Tibial nerve (tissue), 4 donors: Measurements from ENCODE around the gene BTBD8. TPM values are rescaled to one million over a fixed set of nuclear protein-coding genes. Genes with fewer than 3 reads are reported as not detected.
"Not testable (repeated sequence)": the region's sequence is repeated elsewhere in the genome, so short reads cannot be mapped to it uniquely, and the experiment has no call there.

Source experiments
- DNase-seq, 2 donors: peaks; one replicate each; pipeline ENCODE4 v3.0.0-alpha.2; 2019; ENCODE audit warnings: low spot score in 2 of 2
- H3K27ac ChIP-seq, 4 donors: fragments of 200-600 bp; sonication (generic) in 3 of 4; one replicate each; pipeline ENCODE4 v1.5.1; 2017 to 2019; ENCODE audit warnings: mild to moderate bottlenecking in 1 of 4
- H3K27me3 ChIP-seq, 2 donors: fragments of 200-600 bp; sonication (generic) in 1 of 2; one replicate each; pipeline versions ENCODE4 v1.5.1 to v1.6.0; 2017 to 2019
- H3K36me3 ChIP-seq, 3 donors: fragments of 200-600 bp; sonication (generic); one replicate each; pipeline ENCODE4 v1.5.1; 2018 to 2019
- H3K4me1 ChIP-seq, 4 donors: fragments of 200-600 bp; sonication (generic) in 3 of 4; one replicate each; pipeline ENCODE4 v1.5.1; 2017 to 2019
- H3K4me3 ChIP-seq, 4 donors: fragments of 200-600 bp; sonication (generic) in 3 of 4; one replicate each; pipeline ENCODE4 v1.5.1; 2017 to 2019; ENCODE audit warnings: mild to moderate bottlenecking in 1 of 4, moderate library complexity in 1 of 4
- H3K9me3 ChIP-seq, 4 donors: fragments of 200-600 bp; sonication (generic) in 3 of 4; one replicate each; pipeline ENCODE4 v1.5.1; 2017 to 2019
- CTCF ChIP-seq, 5 experiments: fragments of 200-600 bp in 3 of 5; fragments of 450-650 bp in 2 of 5; sonication (generic) in 3 of 5; IDR thresholded peaks; one replicate each; pipeline ENCODE4 v1.5.1; 2016 to 2019; ENCODE audit warnings: antibody characterized with exemption in 5 of 5, mild to moderate bottlenecking in 3 of 5, moderate library complexity in 2 of 5
- EP300 ChIP-seq, 2 donors: sonication (generic); formaldehyde crosslinking; IDR thresholded peaks; one replicate each; pipeline ENCODE4 v1.6.1; 2017; ENCODE audit warnings: antibody characterized with exemption in 2 of 2, mild to moderate bottlenecking in 1 of 2
- POLR2A ChIP-seq, 2 donors: fragments of 450-650 bp; IDR thresholded peaks; one replicate each; pipeline ENCODE4 v1.6.1; 2017; ENCODE audit warnings: antibody characterized with exemption in 2 of 2, mild to moderate bottlenecking in 2 of 2, moderate library complexity in 2 of 2
- WGBS, 2 donors: methylation state at CpG; one replicate each; pipeline ENCODE4 v1.1.5; 2018; 5-methylcytosine and 5-hydroxymethylcytosine counted together
- total RNA-seq, 4 donors: library from RNA; depleted of rRNA; stranded (reverse); fragments of >200 nt; gene quantifications; one replicate each; pipeline ENCODE4 v1.1.0, GENCODE V29; 2016

BTBD8 gene
- total RNA-seq, 4 donors from 2014 or later, result 7.8 to 19.0 (median 14.4) TPM

- Histone ChIP-seq H3K36me3 (no peaks in the 10 kb centered on the region), H3K4me3 (no peak overlapping the region), H3K9me3 (no peaks in the 10 kb centered on the region), H3K27ac (no peak overlapping the region), H3K4me1 (no peaks in the 10 kb centered on the region), H3K27me3 (no peaks in the 10 kb centered on the region)
- no peak for DNase-seq
- no peak for TF ChIP-seq CTCF (IDR thresholded peaks at IDR 0.05)
- TF ChIP-seq EP300 (IDR thresholded peaks at IDR 0.05), result no peak
- TF ChIP-seq POLR2A (IDR thresholded peaks at IDR 0.05), result no peak
- WGBS, 2 donors, result 88 to 93% methylated on average over 8 of the region's 8 CpGs
Measured at GRCh38 chr1:92066321-92066720, 13.8 kb upstream of the BTBD8 start.

GRCh38 chr1:92070892-92071291 is 9.3 kb upstream of the BTBD8 start:
- 81 to 90% methylated on average over 2 of the region's 2 CpGs for WGBS, 2 donors
- H3K27ac ChIP-seq, result no peak overlapping the region
- no peaks in the 10 kb centered on the region for H3K4me1 ChIP-seq
- H3K4me3 ChIP-seq, result no peak overlapping the region
- H3K27me3 ChIP-seq, result no peaks in the 10 kb centered on the region
- DNase-seq, result no peak
- no peaks in the 10 kb centered on the region for H3K36me3 ChIP-seq
- H3K9me3 ChIP-seq, result no peaks in the 10 kb centered on the region
- TF ChIP-seq CTCF (IDR thresholded peaks at IDR 0.05) (no peak), POLR2A (IDR thresholded peaks at IDR 0.05) (no peak), EP300 (IDR thresholded peaks at IDR 0.05) (no peak)

- not testable (repeated sequence) for H3K4me3 ChIP-seq, DNase-seq, H3K36me3 ChIP-seq, H3K4me1 ChIP-seq, H3K27ac ChIP-seq, H3K9me3 ChIP-seq, H3K27me3 ChIP-seq
Measured at GRCh38 chr1:92074446-92074845, 5.7 kb upstream of the BTBD8 start.

GRCh38 chr1:92075311-92075710 is 4.8 kb upstream of the BTBD8 start, which contains the start of gene SETSIP:
Gene SETSIP, minus strand, starts transcription at chr1:92075411. Its CDS starts 0 bp downstream, at chr1:92075411.
- H3K27ac ChIP-seq, result no peak within 1 kb of the TSS
- DNase-seq, result no peak
- TF ChIP-seq POLR2A (IDR thresholded peaks at IDR 0.05), result no peak
- no peak for TF ChIP-seq EP300 (IDR thresholded peaks at IDR 0.05)
- TF ChIP-seq CTCF (IDR thresholded peaks at IDR 0.05), result no peak
- H3K36me3 ChIP-seq, result no peaks in the 10 kb centered on the region
- peaks cover 0 to 5% (median 0%) of the 10 kb centered on the region in 4 donors for H3K4me1 ChIP-seq
- no peak within 1 kb of the TSS for H3K4me3 ChIP-seq
- 68 to 80% methylated on average over 3 of the region's 3 CpGs for WGBS, 2 donors
- no peaks in the 10 kb centered on the region for H3K9me3 ChIP-seq
- no peaks in the 10 kb centered on the region for H3K27me3 ChIP-seq

- Histone ChIP-seq H3K27ac (no peak overlapping the region), H3K27me3 (no peaks in the 10 kb centered on the region), H3K4me1 (peaks cover 0 to 11% (median 0%) of the 10 kb centered on the region in 4 donors), H3K36me3 (no peaks in the 10 kb centered on the region), H3K9me3 (no peaks in the 10 kb centered on the region), H3K4me3 (no peak overlapping the region)
- 93 to 94% methylated on average over 5 of the region's 5 CpGs for WGBS, 2 donors
- no peak for DNase-seq
- TF ChIP-seq EP300 (IDR thresholded peaks at IDR 0.05) (no peak), POLR2A (IDR thresholded peaks at IDR 0.05) (no peak), CTCF (IDR thresholded peaks at IDR 0.05) (no peak)
Measured at GRCh38 chr1:92076363-92076762, 3.8 kb upstream of the BTBD8 start.

GRCh38 chr1:92078077-92078476 is 2.1 kb upstream of the BTBD8 start:
- not testable (repeated sequence) for H3K9me3 ChIP-seq, H3K27ac ChIP-seq, H3K27me3 ChIP-seq, DNase-seq, H3K4me3 ChIP-seq, H3K36me3 ChIP-seq
- 88 to 91% methylated on average over 8 of the region's 8 CpGs for WGBS, 2 donors
- H3K4me1 ChIP-seq, result peaks cover 0 to 24% (median 0%) of the 10 kb centered on the region in 4 donors
